ENCODE measurements around the gene WRAP73.

The WRAP73 gene

GRCh38 chr1:3604468-3604974, 45.4 kb downstream of the WRAP73 start:
- H3K4me3 Mint-ChIP-seq: no peak overlapping the region
- no peak overlapping the region for H3K27ac Mint-ChIP-seq
- H3K27me3 Mint-ChIP-seq (ENCODE audit: low read depth, poor library complexity): no peaks in the 10 kb centered on the region
- TF ChIP-seq, protein P1, sequence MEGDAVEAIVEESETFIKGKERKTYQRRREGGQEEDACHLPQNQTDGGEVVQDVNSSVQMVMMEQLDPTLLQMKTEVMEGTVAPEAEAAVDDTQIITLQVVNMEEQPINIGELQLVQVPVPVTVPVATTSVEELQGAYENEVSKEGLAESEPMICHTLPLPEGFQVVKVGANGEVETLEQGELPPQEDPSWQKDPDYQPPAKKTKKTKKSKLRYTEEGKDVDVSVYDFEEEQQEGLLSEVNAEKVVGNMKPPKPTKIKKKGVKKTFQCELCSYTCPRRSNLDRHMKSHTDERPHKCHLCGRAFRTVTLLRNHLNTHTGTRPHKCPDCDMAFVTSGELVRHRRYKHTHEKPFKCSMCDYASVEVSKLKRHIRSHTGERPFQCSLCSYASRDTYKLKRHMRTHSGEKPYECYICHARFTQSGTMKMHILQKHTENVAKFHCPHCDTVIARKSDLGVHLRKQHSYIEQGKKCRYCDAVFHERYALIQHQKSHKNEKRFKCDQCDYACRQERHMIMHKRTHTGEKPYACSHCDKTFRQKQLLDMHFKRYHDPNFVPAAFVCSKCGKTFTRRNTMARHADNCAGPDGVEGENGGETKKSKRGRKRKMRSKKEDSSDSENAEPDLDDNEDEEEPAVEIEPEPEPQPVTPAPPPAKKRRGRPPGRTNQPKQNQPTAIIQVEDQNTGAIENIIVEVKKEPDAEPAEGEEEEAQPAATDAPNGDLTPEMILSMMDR (IDR thresholded peaks at IDR 0.05): no peak
- H3K9me3 Mint-ChIP-seq: no peaks in the 10 kb centered on the region
- H3K36me3 Mint-ChIP-seq (ENCODE audit: low read depth): no peaks in the 10 kb centered on the region
- peaks cover 38% of the 10 kb centered on the region for H3K4me1 Mint-ChIP-seq
- DNase-seq: no peak

GRCh38 chr1:3603571-3604467, 46.1 kb downstream of the WRAP73 start:
- no peaks in the 10 kb centered on the region for H3K9me3 Mint-ChIP-seq
- peaks cover 36% of the 10 kb centered on the region for H3K4me1 Mint-ChIP-seq
- no peaks in the 10 kb centered on the region for H3K36me3 Mint-ChIP-seq (ENCODE audit: low read depth)
- H3K4me3 Mint-ChIP-seq: no peak overlapping the region
- TF ChIP-seq, protein P1 (IDR thresholded peaks at IDR 0.05): no peak
- H3K27me3 Mint-ChIP-seq (ENCODE audit: low read depth, poor library complexity): no peaks in the 10 kb centered on the region
- no peak for DNase-seq
- H3K27ac Mint-ChIP-seq: no peak overlapping the region

DNA sequence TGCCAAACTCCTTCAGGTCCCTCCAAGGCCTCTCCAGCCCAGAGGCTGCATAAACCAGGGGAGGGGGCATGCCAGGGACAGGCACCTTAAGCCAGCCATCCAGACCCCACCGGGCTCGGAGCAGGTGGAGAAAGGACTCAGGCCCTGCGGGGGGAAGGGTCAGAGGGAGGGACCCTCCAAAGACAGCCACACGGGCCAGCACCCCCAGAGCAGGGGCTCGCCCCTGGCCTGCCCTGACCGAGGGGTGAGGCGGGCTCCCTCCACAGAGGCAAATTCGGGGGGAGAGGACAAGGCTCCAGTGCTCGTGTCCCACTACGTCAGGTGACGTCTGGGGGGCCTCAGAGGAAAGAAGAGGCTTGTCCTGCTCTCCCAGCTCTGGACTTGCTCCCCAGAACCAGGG, 46.7 kb downstream of the WRAP73 start:
- Mint-ChIP-seq H3K4me1 (peaks cover 33% of the 10 kb centered on the region), H3K4me3 (no peak overlapping the region), H3K27ac (no peak overlapping the region), H3K9me3 (no peaks in the 10 kb centered on the region), H3K36me3 (ENCODE audit: low read depth) (no peaks in the 10 kb centered on the region), H3K27me3 (ENCODE audit: low read depth, poor library complexity) (no peaks in the 10 kb centered on the region)
- TF ChIP-seq, protein P1 (IDR thresholded peaks at IDR 0.05): no peak
- no peak for DNase-seq

DNA sequence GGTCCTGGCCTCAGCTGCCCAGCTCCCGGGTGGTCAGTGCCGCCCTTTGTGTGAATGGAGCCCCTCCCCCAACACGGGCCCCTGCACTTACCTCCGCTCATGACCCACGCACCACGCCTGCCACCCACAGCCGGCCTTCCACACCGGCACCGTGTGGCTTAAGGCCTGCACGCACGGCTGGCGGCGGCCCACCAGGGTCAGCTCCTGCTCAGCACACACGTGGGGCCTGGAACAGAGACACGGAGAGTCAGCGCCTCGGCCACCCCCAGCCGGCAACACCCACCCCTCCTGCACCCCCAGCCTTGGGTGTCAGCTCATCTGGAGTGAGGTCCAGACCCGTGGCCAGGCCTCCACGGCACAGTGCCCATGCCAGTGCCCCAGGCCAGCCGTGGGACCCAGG, 47.5 kb downstream of the WRAP73 start:
- peaks cover 33% of the 10 kb centered on the region for H3K4me1 Mint-ChIP-seq
- no peak overlapping the region for H3K27ac Mint-ChIP-seq
- no peak overlapping the region for H3K4me3 Mint-ChIP-seq
- no peaks in the 10 kb centered on the region for H3K36me3 Mint-ChIP-seq (ENCODE audit: low read depth)
- DNase-seq: no peak
- TF ChIP-seq, protein P1 (IDR thresholded peaks at IDR 0.05): no peak
- no peaks in the 10 kb centered on the region for H3K9me3 Mint-ChIP-seq
- no peaks in the 10 kb centered on the region for H3K27me3 Mint-ChIP-seq (ENCODE audit: low read depth, poor library complexity)

DNA sequence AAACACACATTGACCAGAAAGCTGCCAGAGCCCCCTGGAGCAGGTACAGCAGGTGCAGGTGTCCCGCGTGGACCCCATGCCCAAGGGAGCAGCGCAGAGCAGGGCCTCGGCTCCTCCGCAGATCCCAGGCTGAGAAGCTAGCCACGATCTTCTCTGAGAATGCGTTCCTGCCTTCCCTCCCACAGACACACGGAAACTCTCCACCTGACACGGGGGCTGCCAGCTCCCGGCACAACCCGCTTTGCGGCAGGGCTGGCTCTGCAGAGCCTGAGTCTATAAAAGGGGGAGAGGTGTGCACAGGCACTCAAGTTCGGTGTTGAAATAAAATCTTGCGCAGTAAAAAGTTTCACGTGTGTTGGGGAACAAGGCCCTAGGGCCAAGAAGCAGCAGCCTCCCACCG, 48.2 kb downstream of the WRAP73 start:
- H3K9me3 Mint-ChIP-seq: no peaks in the 10 kb centered on the region
- no peak overlapping the region for H3K27ac Mint-ChIP-seq
- TF ChIP-seq, protein P1 (IDR thresholded peaks at IDR 0.05): no peak
- no peak overlapping the region for H3K4me3 Mint-ChIP-seq
- peaks cover 33% of the 10 kb centered on the region for H3K4me1 Mint-ChIP-seq
- no peak for DNase-seq
- H3K36me3 Mint-ChIP-seq (ENCODE audit: low read depth): no peaks in the 10 kb centered on the region
- H3K27me3 Mint-ChIP-seq (ENCODE audit: low read depth, poor library complexity): no peaks in the 10 kb centered on the region

- DNase-seq: no peak
- Mint-ChIP-seq H3K4me1 (peaks cover 33% of the 10 kb centered on the region), H3K27ac (no peak overlapping the region), H3K36me3 (ENCODE audit: low read depth) (no peaks in the 10 kb centered on the region), H3K4me3 (no peak overlapping the region), H3K9me3 (no peaks in the 10 kb centered on the region), H3K27me3 (ENCODE audit: low read depth, poor library complexity) (no peaks in the 10 kb centered on the region)
- TF ChIP-seq, protein P1 (IDR thresholded peaks at IDR 0.05): no peak
These were observed 49.5 kb downstream of the WRAP73 start for GRCh38 chr1:3600354-3600753.

All from nephron progenitor cell (in vitro differentiated cells).